Measurements from ENCODE around the gene BMP6. TPM values are rescaled to one million over a fixed set of nuclear protein-coding genes. Genes with fewer than 3 reads are reported as not detected.

The BMP6 gene
- polyA plus RNA-seq, 3 donors = not detected

DNA sequence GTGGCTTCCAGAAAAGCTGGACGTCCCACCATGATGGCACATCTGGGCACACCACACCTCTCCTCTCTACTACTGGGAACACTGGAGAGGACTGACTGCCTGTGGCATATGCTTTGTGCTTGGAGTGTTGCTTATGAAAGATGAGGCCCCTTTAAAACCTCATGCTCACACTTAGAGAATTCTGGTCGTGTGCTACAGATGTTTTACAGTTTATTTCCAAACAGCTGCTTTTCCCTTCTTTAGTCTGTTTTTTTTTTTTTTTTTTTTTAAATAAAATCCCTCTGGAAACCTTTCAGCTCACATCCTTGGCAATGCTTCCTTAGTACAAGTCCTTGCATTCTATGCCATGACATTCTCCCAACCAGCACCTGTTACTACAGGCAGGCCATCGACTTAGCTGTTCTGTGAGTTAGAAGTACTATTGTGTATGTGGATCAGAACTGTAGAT lies 60.3 kb downstream of the BMP6 start:
- Histone ChIP-seq H3K27ac (ENCODE audit: low read depth in 1 of 2, low read length in 2 of 2) (no peak overlapping the region), H3K9me3 (replicated peaks in 1 of 2; ENCODE audit: control insufficient read depth in 1 of 2, insufficient read depth in 1 of 2, low read length in 2 of 2) (no peaks in the 10 kb centered on the region), H3K9ac (ENCODE audit: insufficient read depth, low read length, poor library complexity, severe bottlenecking) (no peak overlapping the region), H4K20me1 (ENCODE audit: insufficient read depth, low read length) (no peaks in the 10 kb centered on the region), H3K79me2 (ENCODE audit: insufficient read depth, low read length) (no peaks in the 10 kb centered on the region), H2AFZ (ENCODE audit: insufficient read depth, low read depth, low read length, poor library complexity, severe bottlenecking) (no peak overlapping the region), H3K4me3 (replicated peaks in 1 of 3; ENCODE audit: low read depth in 2 of 3, low read length in 3 of 3) (no peak overlapping the region), H3K27me3 (ENCODE audit: control insufficient read depth in 2 of 2, insufficient read depth in 2 of 2, low read length in 2 of 2) (no peaks in the 10 kb centered on the region), H3K36me3 (replicated peaks in 1 of 2; ENCODE audit: control insufficient read depth in 1 of 2, insufficient read depth in 2 of 2, low read length in 2 of 2) (no peaks in the 10 kb centered on the region), H3K4me2 (replicated peaks; ENCODE audit: extremely low read depth, low read length, poor library complexity, severe bottlenecking) (no peak overlapping the region), H3K4me1 (ENCODE audit: control insufficient read depth in 1 of 2, insufficient read depth in 2 of 2, low read length in 2 of 2) (no peaks in the 10 kb centered on the region)
- no peak overlapping the region for H3K4me3 Mint-ChIP-seq
- H3K27ac Mint-ChIP-seq = no peak overlapping the region
- TF ChIP-seq, protein P1, sequence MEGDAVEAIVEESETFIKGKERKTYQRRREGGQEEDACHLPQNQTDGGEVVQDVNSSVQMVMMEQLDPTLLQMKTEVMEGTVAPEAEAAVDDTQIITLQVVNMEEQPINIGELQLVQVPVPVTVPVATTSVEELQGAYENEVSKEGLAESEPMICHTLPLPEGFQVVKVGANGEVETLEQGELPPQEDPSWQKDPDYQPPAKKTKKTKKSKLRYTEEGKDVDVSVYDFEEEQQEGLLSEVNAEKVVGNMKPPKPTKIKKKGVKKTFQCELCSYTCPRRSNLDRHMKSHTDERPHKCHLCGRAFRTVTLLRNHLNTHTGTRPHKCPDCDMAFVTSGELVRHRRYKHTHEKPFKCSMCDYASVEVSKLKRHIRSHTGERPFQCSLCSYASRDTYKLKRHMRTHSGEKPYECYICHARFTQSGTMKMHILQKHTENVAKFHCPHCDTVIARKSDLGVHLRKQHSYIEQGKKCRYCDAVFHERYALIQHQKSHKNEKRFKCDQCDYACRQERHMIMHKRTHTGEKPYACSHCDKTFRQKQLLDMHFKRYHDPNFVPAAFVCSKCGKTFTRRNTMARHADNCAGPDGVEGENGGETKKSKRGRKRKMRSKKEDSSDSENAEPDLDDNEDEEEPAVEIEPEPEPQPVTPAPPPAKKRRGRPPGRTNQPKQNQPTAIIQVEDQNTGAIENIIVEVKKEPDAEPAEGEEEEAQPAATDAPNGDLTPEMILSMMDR (IDR thresholded peaks at IDR 0.05) = no peak
- H3K27me3 Mint-ChIP-seq (ENCODE audit: low read depth in 3 of 3) = peaks cover 5 to 13% (median 8%) of the 10 kb centered on the region in 3 donors
- intact Hi-C loops (cut with micrococcal nuclease) = no loop called here
- no CpG with 5 or more reads among the region's 3 CpGs for WGBS (ENCODE audit: insufficient coverage)
- H3K9me3 Mint-ChIP-seq = peaks cover 0 to 4% (median 0%) of the 10 kb centered on the region in 7 donors
- DNase-seq = no peak
- no peaks in the 10 kb centered on the region for H3K4me1 Mint-ChIP-seq
- no peaks in the 10 kb centered on the region for H3K36me3 Mint-ChIP-seq

DNA sequence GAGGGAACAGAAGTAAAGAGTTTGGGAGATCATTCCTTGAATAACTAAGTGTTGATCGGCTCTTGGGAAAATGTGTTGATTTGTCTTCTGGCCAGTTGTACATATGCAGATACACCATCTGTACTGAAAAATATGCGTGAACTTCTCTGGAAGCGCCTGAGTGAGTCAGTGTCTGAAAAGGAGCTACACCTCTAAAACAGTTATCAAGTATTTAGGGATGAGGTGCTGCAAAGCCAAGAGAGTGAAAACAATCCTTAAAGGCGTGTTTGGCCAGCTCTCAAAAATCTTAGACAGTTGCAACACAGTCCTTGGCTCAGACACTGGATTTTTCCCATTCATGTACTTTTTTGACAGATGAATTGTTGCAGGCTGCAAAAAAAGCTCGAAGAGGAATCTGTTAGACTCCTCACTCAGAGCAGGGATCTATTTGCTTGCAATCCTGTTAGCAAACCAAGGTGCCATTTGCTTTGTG lies 61.3 kb downstream of the BMP6 start:
- Histone ChIP-seq H3K79me2 (ENCODE audit: insufficient read depth, low read length) (no peaks in the 10 kb centered on the region), H3K9me3 (replicated peaks in 1 of 2; ENCODE audit: control insufficient read depth in 1 of 2, insufficient read depth in 1 of 2, low read length in 2 of 2) (no peaks in the 10 kb centered on the region), H3K4me3 (replicated peaks in 1 of 3; ENCODE audit: low read depth in 2 of 3, low read length in 3 of 3) (no peak overlapping the region), H3K36me3 (replicated peaks in 1 of 2; ENCODE audit: control insufficient read depth in 1 of 2, insufficient read depth in 2 of 2, low read length in 2 of 2) (no peaks in the 10 kb centered on the region), H3K9ac (ENCODE audit: insufficient read depth, low read length, poor library complexity, severe bottlenecking) (no peak overlapping the region), H2AFZ (ENCODE audit: insufficient read depth, low read depth, low read length, poor library complexity, severe bottlenecking) (no peak overlapping the region), H3K27ac (ENCODE audit: low read depth in 1 of 2, low read length in 2 of 2) (no peak overlapping the region), H3K4me2 (replicated peaks; ENCODE audit: extremely low read depth, low read length, poor library complexity, severe bottlenecking) (no peak overlapping the region), H3K4me1 (ENCODE audit: control insufficient read depth in 1 of 2, insufficient read depth in 2 of 2, low read length in 2 of 2) (no peaks in the 10 kb centered on the region), H3K27me3 (ENCODE audit: control insufficient read depth in 2 of 2, insufficient read depth in 2 of 2, low read length in 2 of 2) (no peaks in the 10 kb centered on the region), H4K20me1 (ENCODE audit: insufficient read depth, low read length) (no peaks in the 10 kb centered on the region)
- Mint-ChIP-seq H3K27ac (no peak overlapping the region), H3K27me3 (ENCODE audit: low read depth in 3 of 3) (peaks cover 3 to 13% (median 3%) of the 10 kb centered on the region in 3 donors), H3K4me1 (no peaks in the 10 kb centered on the region), H3K9me3 (peaks cover 0 to 2% (median 0%) of the 10 kb centered on the region in 7 donors), H3K36me3 (no peaks in the 10 kb centered on the region), H3K4me3 (no peak overlapping the region)
- TF ChIP-seq, protein P1 (IDR thresholded peaks at IDR 0.05) = no peak
- intact Hi-C loops (cut with micrococcal nuclease) = no loop called here
- no peak for DNase-seq
- 92% methylated on average over 3 of the region's 5 CpGs for WGBS (ENCODE audit: insufficient coverage)

Data from CD14-positive monocyte (primary cell).